GM18909 (cell line): ENCODE results near the gene MED12L.
"Not testable (repeated sequence)": the region's sequence is repeated elsewhere in the genome, so short reads cannot be mapped to it uniquely, and the experiment has no call there.

Source experiments
- ATAC-seq: cut with Tn5 transposase; IDR thresholded peaks from one replicate; pipeline ENCODE4 v1.9.1; 2021; ENCODE audit warnings: mild to moderate bottlenecking; ENCODE audit not compliant: unreplicated experiment, poor library complexity

The MED12L gene

DNA sequence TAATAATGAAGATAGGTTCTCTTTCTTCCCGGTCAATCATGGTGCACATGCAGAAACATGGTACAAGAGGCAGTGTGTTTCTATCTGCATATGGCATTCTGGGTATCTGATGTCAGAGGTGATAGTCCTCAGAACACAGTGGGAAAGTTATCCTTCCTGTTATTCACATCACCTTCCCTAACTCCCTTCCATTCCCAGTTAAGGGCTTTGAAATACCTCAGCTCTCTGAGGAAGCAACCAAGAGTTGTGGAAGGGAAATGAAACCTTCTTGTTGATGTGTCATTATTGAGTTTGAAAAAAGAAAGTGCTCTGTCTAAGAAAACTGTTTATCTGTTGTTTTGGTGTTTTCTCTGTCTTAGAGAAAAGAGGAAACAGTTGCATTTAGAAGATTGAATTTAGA is 265.8 kb downstream of the MED12L start:
- peak; percentile 89 for ATAC-seq

DNA sequence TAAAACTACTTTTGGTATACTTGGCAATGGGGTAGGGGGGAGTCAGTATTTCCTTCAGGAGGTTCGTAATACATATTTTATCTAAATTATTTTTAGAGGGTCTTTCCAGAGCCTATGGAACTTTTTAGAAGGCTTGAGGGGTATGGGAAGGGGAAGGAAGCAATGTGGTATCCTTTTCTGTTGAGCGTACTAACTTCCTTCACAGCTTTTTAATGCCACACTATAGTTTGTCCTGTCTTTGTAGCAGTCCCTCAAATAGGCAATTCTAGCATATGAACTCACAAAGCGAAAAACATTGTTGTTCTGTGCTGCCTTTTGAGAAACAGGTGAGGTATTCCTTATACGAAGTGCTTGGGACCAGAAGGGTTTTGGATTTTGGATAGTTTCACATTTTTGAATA is 266.2 kb downstream of the MED12L start:
- ATAC-seq = peak; percentile 42

DNA sequence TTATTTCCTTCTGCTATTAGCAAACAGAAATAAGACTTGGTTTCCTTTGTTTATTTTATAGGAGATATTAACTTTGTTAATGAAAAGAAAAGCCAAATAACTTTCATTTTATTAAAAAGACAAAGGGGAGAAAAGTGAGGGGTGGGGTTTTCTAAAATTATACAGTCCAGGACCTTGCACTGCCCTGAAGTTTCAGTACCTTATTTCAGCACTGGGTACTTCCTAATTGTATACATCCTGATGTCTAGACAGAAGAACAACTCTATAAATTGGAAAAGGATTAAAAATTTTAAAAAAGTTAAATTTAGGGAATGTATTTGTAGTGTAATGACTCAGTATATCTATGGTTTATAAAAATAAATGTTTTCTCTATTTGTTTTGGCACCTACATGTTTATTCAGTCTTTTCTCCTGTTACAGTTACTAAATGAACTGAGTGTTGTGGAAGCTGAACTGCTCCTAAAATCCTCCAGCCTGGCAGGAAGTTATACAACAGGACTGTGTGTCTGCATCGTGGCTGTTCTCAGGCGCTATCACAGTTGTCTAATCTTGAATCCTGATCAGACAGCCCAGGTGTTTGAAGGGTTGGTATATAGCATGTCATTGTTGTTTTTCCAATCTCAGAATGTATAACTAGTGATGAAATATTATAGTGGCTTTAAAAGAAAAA is 271.5 kb downstream of the MED12L start:
- no peak for ATAC-seq

DNA sequence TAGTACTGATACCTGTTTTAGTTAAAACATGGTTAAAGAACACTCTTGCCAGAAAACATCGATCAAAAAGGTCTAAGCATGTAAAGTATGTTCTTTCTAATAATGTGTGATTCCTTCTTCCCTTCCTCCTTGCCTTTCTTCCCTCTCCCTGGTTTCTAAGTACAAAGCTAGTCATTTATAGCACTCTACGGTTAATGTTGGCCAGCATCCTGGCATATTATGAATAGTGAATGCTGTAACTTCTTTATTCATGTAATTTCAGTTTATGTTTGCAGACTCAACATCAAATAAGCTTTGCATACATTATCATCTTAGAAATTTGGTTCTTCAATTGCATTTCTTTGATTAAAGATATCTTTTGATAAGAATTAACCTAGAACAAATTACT is 272.0 kb downstream of the MED12L start:
- ATAC-seq = no peak

DNA sequence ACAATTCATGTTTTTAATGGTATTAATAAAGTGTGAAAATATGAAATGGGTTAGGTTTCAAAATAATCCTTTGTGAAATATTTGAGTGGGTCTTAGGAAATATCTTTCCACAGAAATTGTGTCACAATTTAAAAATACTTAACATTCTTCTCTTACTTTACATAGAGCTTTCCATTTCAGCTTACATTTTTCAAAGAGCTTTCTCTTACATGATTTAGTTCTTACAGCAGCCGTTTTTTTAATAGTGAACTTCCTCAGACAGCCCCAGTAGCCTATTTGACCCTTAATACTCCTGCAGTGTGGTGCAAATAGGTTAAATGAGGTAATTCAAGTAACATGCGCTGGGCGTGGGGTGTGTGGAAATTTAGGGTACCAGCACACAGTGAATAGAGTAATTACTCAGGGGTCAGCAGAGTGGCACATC is 277.3 kb downstream of the MED12L start:
- ATAC-seq = no peak

DNA sequence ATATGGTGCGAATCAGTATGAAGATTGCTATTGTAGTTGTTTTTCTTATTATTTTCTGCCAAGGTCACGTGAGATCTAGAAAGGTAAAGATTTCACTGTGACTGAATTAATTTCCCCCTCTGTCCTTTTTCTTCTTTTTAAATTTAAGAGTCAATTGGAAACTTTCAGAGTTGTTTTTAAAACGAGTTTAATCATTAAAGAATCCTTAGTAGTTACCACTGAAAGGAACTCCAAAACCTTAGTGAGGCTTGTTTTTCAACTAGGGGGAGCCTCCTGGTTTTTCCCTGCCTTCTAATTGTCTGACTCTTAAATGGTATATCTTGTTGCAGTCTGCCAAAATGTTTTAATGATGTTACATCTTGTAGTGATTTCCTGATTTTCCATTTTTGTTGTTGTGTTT is 281.5 kb downstream of the MED12L start:
- ATAC-seq = no peak

DNA sequence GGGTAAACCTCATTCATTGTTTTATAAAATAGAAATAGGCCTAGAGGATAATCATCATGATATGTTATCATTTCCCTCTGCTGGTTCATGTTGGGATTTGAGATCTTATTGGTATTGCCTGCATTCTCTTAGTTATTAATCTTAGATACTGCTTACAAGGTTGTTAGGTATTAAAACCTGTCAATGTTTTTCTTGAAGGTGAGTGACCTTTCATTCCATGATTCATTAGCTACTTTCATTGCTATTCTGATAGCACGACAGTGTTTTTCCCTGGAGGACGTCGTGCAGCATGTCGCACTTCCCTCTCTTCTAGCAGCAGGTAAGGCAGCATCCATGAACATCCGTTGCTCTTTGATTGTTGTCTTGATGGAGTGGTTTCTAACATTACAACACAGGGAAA is 282.0 kb downstream of the MED12L start:
- no peak for ATAC-seq

DNA sequence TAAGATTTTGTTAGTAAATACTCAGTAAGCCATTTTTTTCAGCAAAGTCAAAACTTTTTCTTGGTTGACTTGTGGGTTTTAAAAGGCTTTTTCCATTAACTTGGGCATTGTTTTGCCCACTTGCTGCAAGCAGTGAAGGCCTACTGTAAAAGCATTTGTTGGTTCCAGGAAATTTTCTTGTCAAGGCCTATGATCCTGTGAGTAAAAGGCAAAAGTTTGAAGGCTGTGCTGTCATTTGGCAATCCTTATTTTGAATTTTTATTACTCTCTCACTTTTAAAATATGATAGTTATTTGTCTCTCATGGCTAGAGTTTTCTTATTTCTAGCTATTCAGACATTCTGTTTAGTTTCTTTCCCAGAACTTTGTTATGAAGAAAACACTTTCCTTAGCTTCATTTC is 286.1 kb downstream of the MED12L start:
- no peak for ATAC-seq

DNA sequence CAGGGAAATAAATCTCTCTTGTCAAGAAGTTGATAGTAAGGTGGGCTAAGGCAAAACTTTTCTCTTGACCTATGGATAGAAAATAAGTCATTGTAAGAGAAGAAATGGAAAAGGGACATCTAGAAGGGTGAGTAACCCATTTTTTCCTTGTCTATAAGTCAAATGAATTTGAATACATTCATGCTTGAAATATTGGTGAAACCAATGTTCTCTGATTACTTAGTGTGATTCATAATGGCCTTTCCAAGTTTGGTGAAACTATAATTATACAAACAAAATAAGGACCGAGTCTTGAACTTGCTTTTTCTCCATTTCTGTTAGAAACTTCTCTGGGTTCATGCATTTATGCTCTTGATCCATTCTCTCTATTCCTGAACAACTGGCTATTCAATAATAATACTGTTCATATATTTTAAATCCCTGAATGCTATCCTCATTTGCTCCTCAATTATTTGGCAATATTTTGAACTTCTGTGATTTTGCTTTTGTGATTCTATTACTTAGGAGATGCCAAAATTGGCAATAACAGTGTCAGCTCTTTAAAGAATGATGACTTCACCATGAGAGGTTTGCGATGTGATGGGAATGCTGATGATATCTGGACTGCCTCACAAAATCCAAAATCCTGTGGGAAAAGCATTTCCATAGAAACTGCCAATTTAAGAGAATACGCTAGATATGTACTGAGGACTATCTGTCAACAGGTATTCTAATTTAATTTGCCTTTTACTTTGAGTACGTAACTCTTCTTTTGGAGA is 286.8 kb downstream of the MED12L start:
- no peak for ATAC-seq

DNA sequence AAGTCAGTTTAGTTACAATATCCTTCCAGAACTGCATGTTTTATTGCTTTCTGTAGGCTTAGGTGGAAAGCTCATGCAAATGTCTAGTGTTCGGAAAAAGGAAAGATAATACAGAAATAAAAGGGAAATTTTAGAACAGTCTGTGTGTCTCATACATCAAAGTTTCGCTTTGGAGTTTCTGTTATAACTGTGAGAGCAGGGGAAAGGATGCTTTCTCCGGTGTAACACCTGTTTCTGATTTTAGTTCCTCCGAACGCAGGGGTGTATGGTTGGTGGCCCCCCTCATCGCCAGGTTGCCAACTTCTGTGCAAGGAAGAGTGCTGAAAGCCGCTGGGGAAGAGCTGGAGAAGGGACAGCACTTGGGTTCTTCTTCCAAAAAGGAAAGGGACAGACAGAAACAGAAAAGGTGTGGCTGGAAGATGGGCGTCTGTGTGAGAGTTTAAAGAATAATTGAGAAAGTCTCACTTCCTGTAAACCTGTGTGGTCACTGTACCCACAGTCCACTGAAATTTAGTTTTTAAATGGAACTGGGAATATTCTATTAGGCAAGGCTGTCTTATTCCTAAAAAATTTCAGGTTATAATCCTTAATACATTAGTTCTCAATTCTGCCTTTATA is 292.4 kb downstream of the MED12L start:
- peak; percentile 60 for ATAC-seq

DNA sequence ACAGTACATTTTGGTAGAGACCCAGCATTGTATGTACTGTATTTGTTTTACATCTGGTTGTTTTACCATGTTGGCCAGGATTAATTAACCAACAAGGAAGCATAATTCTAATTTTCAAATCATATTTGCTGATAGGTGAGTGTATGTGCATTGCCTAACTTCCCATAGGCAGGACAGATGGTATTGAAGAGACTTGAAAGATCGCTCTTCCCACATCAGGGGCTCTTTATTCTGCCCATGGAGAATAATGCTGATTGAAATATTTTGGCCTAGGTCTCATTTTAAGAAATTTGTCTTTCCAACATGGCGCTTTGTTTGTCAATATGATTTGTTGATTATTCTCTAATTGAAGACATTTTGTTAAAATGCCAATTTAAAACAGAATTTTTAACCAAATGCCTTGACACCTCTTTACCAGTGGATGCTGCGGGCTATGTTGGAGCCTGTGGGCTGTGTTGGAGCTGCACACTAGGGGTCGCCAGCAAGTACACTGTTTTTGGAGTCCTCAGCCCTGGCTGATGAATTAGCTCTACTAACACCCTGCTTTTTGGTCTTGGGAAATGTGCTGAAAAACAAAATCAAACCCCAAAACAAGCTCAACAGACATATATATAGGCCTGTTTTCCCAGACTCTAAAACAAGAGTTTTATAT is 293.7 kb downstream of the MED12L start:
- ATAC-seq = peak; percentile 40

DNA sequence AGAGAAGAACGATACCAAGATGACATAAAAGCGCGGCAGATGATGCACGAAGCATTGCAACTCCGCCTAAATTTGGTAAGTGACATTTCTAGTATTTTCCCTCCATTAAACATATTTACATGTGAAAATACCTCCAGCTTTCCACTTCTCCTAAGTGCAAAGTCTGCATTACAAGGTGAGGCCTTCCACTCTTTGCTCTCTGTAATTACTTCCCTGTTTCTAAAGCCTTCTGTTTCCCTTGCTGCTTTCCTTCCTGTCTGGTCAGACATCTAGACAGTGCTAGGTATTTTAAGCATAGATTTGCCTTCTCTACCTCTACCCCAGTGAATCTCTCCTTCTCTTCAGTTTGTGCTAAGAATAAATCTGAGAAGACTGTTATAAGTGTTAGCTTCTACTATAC is 297.2 kb downstream of the MED12L start:
- ATAC-seq = peak; percentile 41

DNA sequence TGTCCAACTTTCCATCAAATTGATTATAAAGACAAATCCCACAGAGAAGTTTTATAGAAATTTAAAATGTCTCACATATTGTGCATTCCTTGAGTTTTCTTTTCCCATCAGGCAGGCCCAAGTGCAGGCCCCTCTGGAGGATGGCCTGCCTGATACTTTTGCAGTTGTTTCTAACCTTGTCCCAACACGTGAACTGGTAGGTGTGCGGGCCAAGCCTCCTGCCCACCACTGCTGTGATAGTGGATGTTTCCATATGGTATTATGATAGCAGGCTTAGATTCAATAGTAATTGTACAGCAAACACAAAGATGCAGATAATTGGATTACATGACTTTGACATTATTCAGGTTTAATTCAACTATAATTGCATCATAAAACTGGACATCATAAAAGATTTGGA is 297.6 kb downstream of the MED12L start:
- peak; percentile 24 for ATAC-seq

DNA sequence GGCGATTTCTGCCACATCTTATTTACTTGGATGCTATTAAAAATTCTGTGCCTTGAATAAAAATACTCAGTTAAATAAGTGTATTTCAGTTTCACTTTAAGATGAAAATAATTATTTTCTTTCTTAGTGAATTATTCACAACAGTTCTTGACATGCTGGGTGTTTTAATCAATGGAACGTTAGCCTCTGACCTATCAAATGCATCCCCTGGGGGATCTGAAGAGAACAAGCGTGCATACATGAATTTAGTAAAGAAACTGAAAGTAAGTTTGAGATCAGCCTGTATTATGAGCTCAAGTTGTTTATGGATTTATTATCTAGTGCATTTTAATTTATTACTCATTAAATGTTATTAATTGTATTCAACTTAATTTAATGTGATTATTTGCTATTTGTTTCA is 298.5 kb downstream of the MED12L start:
- ATAC-seq = peak; percentile 65

DNA sequence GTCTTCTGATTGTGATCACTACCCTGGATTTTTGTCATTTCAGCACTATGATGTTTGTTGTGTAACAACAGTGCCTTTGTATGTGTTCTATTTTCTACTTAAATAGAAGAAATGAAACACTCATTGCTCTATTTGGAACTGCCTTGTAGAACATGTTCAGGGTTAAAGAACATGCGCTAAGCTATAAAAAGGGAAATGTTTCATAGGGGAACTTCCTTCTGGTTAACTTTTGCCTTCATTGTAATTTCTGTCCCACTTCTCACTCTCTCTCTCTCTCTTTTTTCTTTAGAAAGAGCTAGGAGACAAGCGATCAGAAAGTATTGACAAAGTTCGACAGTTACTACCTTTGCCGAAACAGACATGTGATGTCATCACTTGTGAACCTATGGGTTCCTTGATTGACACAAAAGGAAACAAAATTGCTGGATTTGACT is 299.3 kb downstream of the MED12L start, which contains the start of gene P2RY12:
TSS of gene P2RY12 (minus strand) at position 13 of the 434 bp plus-strand sequence. CDS start 45,908 bp downstream, outside the sequence.
- peak; percentile 39 for ATAC-seq

DNA sequence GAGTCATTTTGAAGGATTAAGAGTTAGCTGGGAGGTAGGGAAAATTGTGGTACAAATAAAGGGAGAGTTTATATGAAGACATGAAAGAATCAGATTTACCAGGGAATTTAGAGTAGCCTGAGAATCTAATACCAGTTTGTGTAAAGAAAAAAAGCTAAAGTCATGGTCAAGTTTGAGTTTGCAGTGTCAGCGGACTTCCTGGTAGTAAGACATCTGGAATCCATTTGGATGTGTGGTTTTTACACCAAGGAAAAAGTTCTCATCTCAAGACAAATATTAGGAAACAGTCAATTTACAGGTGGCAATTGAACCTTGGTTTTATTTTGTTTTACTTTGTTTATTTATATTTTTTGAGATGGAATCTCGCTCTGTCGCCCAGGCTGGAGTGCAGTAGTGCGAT is 300.6 kb downstream of the MED12L start:
- no peak for ATAC-seq

DNA sequence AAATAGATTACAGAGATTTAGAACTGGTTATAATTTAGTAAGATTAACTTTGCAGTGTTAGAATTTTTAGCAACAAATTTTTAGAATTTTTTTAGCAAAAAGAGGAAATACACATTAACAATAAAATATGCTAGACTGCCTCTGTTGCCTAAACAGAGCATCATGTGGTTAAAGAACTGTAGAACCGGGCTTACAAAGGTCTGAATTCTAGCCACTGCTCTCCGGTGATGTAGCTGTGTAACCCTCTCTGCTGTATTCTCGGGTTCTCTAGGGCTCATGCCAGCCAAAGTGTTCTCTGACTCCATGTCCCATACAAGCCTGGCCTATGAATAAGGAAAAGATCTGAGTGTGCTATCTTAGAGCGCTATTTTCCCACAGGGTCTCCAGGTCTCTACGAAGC is 302.0 kb downstream of the MED12L start:
- ATAC-seq = peak; percentile 23

DNA sequence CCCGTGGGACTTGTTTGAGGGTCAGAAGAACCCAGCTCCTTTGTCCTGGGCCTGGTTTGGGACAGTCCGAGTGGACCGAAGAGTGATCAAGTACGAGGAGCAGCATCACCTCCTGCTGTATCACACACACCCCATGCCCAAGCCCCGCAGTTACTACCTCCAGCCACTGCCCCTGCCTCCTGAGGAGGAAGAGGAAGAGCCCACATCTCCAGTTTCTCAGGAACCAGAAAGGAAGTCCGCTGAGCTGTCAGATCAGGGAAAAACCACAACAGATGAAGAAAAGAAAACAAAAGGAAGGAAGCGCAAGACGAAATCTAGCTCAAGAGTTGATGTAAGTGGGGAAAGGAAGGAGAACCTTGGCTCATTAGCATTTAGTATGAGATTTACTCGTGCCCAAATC is 302.4 kb downstream of the MED12L start:
- ATAC-seq = peak; percentile 11

DNA sequence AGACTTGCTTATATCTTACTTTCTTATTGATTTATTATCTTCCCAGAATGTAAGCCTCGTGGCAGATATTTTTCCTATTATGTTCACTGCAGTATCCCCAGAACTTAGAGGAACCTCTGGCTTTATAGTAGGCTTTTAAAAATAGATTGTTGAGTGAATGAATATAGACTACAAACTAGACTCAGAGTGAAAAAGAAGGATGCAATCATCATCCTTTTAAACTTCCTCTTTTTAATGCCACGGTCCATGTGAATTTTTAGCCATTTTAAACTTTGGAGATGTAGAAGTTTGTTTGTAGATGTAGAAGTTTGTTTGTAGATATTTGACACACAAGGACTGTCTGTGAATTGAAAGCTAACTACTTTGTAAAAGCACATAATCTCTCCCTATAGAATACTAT is 306.3 kb downstream of the MED12L start:
- no peak for ATAC-seq

DNA sequence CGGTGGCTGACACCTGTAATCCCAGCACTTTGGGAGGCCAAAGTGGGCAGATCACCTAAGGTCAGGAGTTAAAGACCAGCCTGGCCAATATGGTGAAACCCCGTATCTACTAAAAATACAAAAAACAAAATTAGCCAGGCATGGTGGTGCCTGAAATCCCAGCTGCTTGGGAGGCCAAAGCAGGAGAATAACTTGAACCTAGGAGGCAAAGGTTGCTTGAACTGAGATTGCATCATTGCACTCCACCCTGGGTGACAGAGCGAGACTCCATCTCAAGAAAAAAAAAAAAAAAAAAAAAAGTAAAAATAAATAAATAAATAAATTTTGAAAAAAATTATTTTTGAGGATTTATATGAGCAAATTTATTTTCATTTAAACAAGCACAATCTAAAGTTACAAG is 306.7 kb downstream of the MED12L start:
- ATAC-seq = not testable (repeated sequence)
